HAP-1 (cell line): ENCODE data around the gene NLGN4X.

ENCODE experiments used
- DNase-seq, 2 experiments: peaks; one replicate each; pipeline ENCODE4 v3.0.0-alpha.2; 2016 to 2020; ENCODE audit warnings: low spot score in 2 of 2
- H3K27me3 ChIP-seq: fragments of 250-450 bp; sonication (Bioruptor Pico); 2 replicates; pipeline ENCODE4 v1.5.1; 2020; ENCODE audit warnings: low read depth, mild to moderate bottlenecking, moderate library complexity
- H3K36me3 ChIP-seq: fragments of 250-450 bp; sonication (Bioruptor Pico); replicated peaks from 2 replicates; pipeline ENCODE4 v1.5.1; 2020; ENCODE audit warnings: mild to moderate bottlenecking
- H3K4me1 ChIP-seq: fragments of 250-450 bp; sonication (Bioruptor Pico); 2 replicates; pipeline ENCODE4 v1.5.1; 2020; ENCODE audit warnings: mild to moderate bottlenecking
- H3K4me3 ChIP-seq: fragments of 250-450 bp; sonication (Bioruptor Pico); 2 replicates; pipeline ENCODE4 v1.5.1; 2020; ENCODE audit warnings: mild to moderate bottlenecking, moderate library complexity
- H3K9me3 ChIP-seq: fragments of 250-450 bp; sonication (Bioruptor Pico); 2 replicates; pipeline ENCODE4 v1.5.1; 2020; ENCODE audit warnings: mild to moderate bottlenecking, moderate library complexity
- in situ Hi-C: fragments of 300-500 bp; cut with MboI; formaldehyde crosslinking; loops from 3 replicates; pipeline ENCODE4 v1.14.3; 2020; ENCODE audit warnings: low sequenced_read_pairs, inconsistent platforms, mixed read lengths

The NLGN4X gene

GRCh38 chrX:6021316-6022091 lies 207.2 kb downstream of the NLGN4X start:
- no peak overlapping the region for H3K4me3 ChIP-seq
- in situ Hi-C loops = no loop called here
- H3K9me3 ChIP-seq = no peaks in the 10 kb centered on the region
- H3K4me1 ChIP-seq = peaks cover 3% of the 10 kb centered on the region; the same call in 1 of the 2 replicates
- peak; percentile 26 to 69 for DNase-seq
- H3K27me3 ChIP-seq = no peaks in the 10 kb centered on the region
- H3K36me3 ChIP-seq = no peaks in the 10 kb centered on the region

DNA sequence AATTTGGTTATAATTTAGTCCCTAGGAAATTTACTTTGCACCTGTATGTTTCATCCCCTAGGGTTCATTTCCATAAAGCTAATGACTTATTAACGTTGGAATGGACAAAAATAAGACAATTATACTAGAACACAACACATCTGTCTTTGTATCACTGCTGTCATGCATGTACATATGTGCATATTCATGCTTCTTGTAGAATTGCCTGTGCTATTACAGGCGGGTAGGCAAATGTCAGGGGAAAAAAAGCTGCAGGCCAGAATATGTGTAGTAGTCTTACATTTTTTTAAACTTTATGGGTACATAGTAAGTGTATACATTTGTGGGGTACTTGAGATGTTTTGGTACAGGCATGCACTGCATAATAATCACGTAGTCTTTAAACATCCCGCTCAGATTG lies 209.6 kb downstream of the NLGN4X start:
- no peaks in the 10 kb centered on the region for H3K36me3 ChIP-seq
- no peaks in the 10 kb centered on the region for H3K27me3 ChIP-seq
- no peak overlapping the region for H3K4me3 ChIP-seq
- H3K9me3 ChIP-seq = no peaks in the 10 kb centered on the region
- H3K4me1 ChIP-seq = no peaks in the 10 kb centered on the region
- in situ Hi-C loops = no loop called here
- DNase-seq = no peak

DNA sequence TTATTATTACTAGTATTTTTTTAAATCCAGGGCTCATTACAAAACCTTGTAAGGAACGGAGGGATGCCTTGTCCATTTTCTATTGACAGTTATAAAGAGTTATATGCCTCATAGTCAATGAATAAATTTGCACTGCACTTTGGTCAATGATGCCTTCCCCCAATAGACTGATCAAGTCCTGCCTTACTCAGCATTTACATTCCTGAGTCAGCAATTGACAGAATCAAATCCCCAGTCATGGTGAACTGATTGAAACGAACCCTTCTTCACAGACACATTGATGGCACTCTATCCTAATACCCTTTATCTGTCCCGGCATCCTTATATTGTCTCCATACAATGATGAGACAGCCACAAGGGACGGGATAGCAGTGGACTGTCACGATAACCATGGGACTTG lies 213.2 kb downstream of the NLGN4X start:
- no peak for DNase-seq
- H3K9me3 ChIP-seq = no peaks in the 10 kb centered on the region
- H3K36me3 ChIP-seq = no peaks in the 10 kb centered on the region
- in situ Hi-C loops = no loop called here
- no peaks in the 10 kb centered on the region for H3K27me3 ChIP-seq
- no peak overlapping the region for H3K4me3 ChIP-seq
- H3K4me1 ChIP-seq = no peaks in the 10 kb centered on the region

DNA sequence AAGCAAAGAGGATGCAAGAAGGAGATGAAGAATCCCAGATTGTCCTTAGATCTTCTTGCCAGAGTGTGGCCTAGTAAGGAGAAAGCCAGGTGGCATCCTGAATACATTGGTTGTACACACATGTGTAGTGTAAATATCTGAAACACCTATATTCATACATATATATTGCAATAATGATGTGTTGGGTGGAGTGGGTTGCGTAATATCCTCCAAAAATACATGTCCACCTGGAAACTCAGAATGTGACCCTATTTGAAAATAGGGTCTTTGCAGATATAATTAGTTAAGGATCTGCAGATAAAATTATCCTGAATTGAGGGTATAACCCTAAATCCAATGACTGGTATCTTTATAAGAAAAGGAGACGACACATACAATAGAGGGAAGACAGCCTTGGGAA lies 216.3 kb downstream of the NLGN4X start:
- no peaks in the 10 kb centered on the region for H3K36me3 ChIP-seq
- no peaks in the 10 kb centered on the region for H3K4me1 ChIP-seq
- in situ Hi-C loops = no loop called here

GRCh38 chrX:6005856-6006255 lies 222.8 kb downstream of the NLGN4X start:
- no peak for DNase-seq
- in situ Hi-C loops = no loop called here
- H3K36me3 ChIP-seq = no peaks in the 10 kb centered on the region
- H3K4me3 ChIP-seq = no peak overlapping the region
- no peaks in the 10 kb centered on the region for H3K4me1 ChIP-seq
- H3K9me3 ChIP-seq = no peaks in the 10 kb centered on the region
- no peaks in the 10 kb centered on the region for H3K27me3 ChIP-seq

More for the DNA sequence above, 216.3 kb downstream of the NLGN4X start:
- Histone ChIP-seq H3K4me3 (no peak overlapping the region), H3K27me3 (no peaks in the 10 kb centered on the region), H3K9me3 (no peaks in the 10 kb centered on the region)
- DNase-seq = no peak

DNA sequence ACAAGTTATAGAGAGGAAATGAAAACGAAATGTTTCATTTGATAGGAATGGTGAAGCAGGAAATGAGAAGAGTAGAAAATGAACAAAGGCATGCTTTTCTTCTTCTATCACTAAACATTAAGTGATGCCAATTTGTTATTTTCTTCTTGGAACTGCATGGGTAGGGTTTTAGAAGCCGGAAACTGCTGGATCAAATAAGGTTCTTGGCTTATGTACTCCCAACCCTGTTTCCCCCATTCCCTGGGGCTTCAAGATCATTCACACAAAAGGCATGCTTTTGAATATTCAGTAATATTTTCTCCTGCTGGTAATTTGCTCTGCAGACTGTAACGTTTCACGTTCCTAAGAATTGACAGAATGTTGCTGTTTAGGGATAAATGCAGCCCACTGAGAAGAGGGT lies 224.1 kb downstream of the NLGN4X start:
- Histone ChIP-seq H3K9me3 (no peaks in the 10 kb centered on the region), H3K4me3 (no peak overlapping the region), H3K36me3 (no peaks in the 10 kb centered on the region), H3K4me1 (no peaks in the 10 kb centered on the region), H3K27me3 (no peaks in the 10 kb centered on the region)
- in situ Hi-C loops = no loop called here
- DNase-seq = no peak

DNA sequence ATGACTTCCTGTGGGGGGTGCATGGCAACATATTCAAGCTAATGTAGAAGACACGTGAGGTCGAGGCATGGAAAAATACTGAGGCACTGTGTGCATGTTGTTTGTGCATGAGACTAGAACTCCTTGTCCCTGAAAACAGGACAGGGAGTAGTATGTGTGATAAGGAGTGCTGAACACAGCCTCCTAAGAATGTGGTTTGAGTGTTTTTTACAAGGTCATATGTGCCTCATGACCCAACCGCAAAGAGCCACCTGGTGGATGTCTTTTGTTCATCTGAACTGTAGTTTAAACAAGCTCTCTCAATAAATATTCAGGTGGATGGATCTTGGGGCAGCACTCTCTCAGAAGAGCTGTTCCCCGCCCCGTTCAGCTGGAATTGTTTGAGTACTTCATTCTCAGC lies 226.6 kb downstream of the NLGN4X start:
- no peak for DNase-seq
- in situ Hi-C loops = no loop called here
- Histone ChIP-seq H3K9me3 (no peaks in the 10 kb centered on the region), H3K36me3 (no peaks in the 10 kb centered on the region), H3K4me1 (no peaks in the 10 kb centered on the region), H3K27me3 (no peaks in the 10 kb centered on the region), H3K4me3 (no peak overlapping the region)

DNA sequence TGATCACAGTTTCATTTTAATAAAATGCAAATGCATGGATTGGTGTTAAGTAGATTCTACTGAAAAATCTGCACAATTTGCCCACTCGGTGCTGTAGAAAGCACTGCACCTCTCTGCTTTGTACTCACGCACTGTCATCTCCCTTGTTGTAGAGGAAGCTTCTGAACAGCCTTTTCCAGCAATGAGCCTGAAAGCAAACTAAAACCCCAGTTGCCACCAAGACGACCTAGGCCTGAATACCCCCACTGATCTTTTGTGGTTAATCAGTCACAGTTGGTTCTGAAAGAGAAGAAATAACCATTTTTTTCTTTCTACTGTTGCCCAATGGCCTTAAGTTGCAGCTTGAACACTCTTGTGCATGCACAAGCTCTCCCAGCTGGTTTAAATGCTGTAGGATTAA lies 229.8 kb downstream of the NLGN4X start:
- DNase-seq = no peak
- in situ Hi-C loops = no loop called here
- no peaks in the 10 kb centered on the region for H3K4me1 ChIP-seq

DNA sequence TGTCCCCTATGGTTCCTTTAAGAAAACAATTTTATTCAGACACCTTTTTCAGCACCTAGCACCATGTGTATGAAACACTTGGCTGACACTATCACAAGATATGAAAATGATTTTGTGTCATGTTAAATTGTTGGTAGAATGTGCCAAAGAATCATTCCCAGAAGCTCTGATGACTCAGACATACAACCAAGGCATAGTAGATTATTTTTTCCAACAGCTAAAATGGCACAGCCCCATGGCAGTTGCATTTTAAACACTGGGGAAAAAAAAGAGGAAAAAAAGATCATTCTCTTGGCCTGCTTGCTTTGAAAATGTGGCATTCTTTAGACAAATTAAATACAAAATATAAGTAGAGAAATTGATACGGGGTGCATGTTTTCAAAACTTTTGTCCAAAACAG lies 230.2 kb downstream of the NLGN4X start:
- H3K4me3 ChIP-seq = no peak overlapping the region
- no peaks in the 10 kb centered on the region for H3K36me3 ChIP-seq
- no peak for DNase-seq
- H3K9me3 ChIP-seq = no peaks in the 10 kb centered on the region
- H3K27me3 ChIP-seq = no peaks in the 10 kb centered on the region
- in situ Hi-C loops = no loop called here
- no peaks in the 10 kb centered on the region for H3K4me1 ChIP-seq

More for the DNA sequence above, 229.8 kb downstream of the NLGN4X start:
- no peaks in the 10 kb centered on the region for H3K9me3 ChIP-seq
- H3K27me3 ChIP-seq = no peaks in the 10 kb centered on the region
- no peak overlapping the region for H3K4me3 ChIP-seq
- H3K36me3 ChIP-seq = no peaks in the 10 kb centered on the region

GRCh38 chrX:5991393-5991792 lies 237.3 kb downstream of the NLGN4X start:
- in situ Hi-C loops = no loop called here
- Histone ChIP-seq H3K4me3 (no peak overlapping the region), H3K27me3 (no peaks in the 10 kb centered on the region), H3K36me3 (no peaks in the 10 kb centered on the region), H3K4me1 (no peaks in the 10 kb centered on the region), H3K9me3 (no peaks in the 10 kb centered on the region)
- DNase-seq = no peak

GRCh38 chrX:5979338-5979737 lies 249.3 kb downstream of the NLGN4X start:
- in situ Hi-C loops = no loop called here
- Histone ChIP-seq H3K4me3 (no peak overlapping the region), H3K36me3 (no peaks in the 10 kb centered on the region), H3K27me3 (no peaks in the 10 kb centered on the region), H3K4me1 (no peaks in the 10 kb centered on the region), H3K9me3 (no peaks in the 10 kb centered on the region)
- no peak for DNase-seq

DNA sequence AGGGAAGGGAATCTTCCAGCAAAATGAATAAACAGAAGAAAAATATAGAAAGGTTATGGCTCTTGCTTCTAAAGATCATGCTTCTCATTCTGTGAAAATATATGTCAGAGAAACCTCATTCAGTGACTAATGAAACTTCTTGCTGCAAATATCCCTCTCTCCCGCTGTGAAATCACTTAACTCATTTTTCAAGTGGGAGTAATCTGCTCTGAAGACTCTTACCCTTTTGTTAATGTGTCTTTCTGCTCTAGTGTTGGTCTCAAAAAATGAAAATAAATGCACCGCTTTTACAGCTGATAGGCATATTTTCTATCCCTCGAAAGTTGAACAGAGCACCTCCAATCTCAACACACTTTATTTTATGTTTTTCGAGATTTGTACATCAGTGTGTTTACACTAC lies 252.3 kb downstream of the NLGN4X start:
- DNase-seq = no peak
- H3K36me3 ChIP-seq = no peaks in the 10 kb centered on the region
- H3K9me3 ChIP-seq = no peaks in the 10 kb centered on the region
- H3K4me3 ChIP-seq = no peak overlapping the region
- in situ Hi-C loops = no loop called here
- H3K4me1 ChIP-seq = no peaks in the 10 kb centered on the region
- no peaks in the 10 kb centered on the region for H3K27me3 ChIP-seq

GRCh38 chrX:5971300-5971699 lies 257.4 kb downstream of the NLGN4X start:
- Histone ChIP-seq H3K4me1 (no peaks in the 10 kb centered on the region), H3K9me3 (no peaks in the 10 kb centered on the region), H3K36me3 (no peaks in the 10 kb centered on the region), H3K4me3 (no peak overlapping the region), H3K27me3 (no peaks in the 10 kb centered on the region)
- in situ Hi-C loops = no loop called here
- DNase-seq = no peak

- Histone ChIP-seq H3K4me3 (no peak overlapping the region), H3K27me3 (no peaks in the 10 kb centered on the region), H3K4me1 (no peaks in the 10 kb centered on the region), H3K9me3 (no peaks in the 10 kb centered on the region), H3K36me3 (no peaks in the 10 kb centered on the region)
- no peak for DNase-seq
- in situ Hi-C loops = no loop called here
Observed at GRCh38 chrX:5965406-5965805, 263.3 kb downstream of the NLGN4X start.

DNA sequence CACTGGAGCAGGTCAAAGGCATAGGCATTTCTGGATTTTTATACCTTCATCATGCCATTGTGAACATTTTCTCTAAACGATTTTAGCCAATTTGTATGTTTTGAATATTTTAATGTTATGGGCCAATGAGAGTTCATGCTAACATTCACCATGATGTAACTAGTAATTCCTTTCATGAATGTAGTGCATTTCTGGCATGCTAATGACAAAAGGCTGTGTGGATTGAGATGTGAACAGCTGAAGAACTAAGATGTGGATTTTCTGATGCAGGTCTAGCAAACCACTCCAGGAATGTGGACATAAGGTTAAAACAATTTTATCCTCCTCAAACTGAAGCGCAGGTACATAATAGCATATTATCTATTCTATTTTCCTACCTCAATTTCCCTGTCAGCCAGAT lies 269.4 kb downstream of the NLGN4X start:
- Histone ChIP-seq H3K4me1 (no peaks in the 10 kb centered on the region), H3K9me3 (no peaks in the 10 kb centered on the region), H3K27me3 (no peaks in the 10 kb centered on the region), H3K36me3 (no peaks in the 10 kb centered on the region), H3K4me3 (no peak overlapping the region)
- no peak for DNase-seq
- in situ Hi-C loops = no loop called here
